ENCODE measurements around the gene PRKAG3. TPM values are rescaled to one million over a fixed set of nuclear protein-coding genes. Genes with fewer than 3 reads are reported as not detected.
"Not testable (repeated sequence)": the region's sequence is repeated elsewhere in the genome, so short reads cannot be mapped to it uniquely, and the experiment has no call there.

The PRKAG3 gene
- total RNA-seq, 1 donor from 2014 or later, result 2.9 TPM

DNA sequence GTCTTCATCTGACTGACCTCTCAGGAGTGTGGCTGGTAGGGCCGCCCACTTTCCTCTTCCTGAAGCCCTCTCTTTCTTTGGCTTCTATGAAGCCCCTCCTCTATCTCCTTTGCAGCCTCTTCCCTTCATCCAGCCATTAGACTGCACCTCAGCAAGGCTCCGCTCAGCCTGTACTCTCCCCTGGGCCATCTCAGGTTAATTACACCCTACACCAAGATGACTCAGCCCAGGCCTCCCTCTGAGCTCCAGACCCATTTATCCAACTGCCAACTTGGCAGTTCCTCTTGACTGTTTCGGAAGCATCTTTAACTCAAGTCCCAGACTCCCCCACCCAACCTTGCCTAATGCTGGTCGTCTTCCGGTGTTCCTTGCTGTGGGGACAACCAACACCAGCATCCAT lies 22.2 kb upstream of the PRKAG3 start:
- Mint-ChIP-seq H3K4me3 (no peak overlapping the region), H3K27me3 (ENCODE audit: low read depth) (peaks cover 19% of the 10 kb centered on the region), H3K36me3 (no peaks in the 10 kb centered on the region), H3K9me3 (no peaks in the 10 kb centered on the region), H3K27ac (peak overlapping the region; percentile 96), H3K4me1 (peaks cover 61% of the 10 kb centered on the region)
- no peak for DNase-seq (ENCODE audit: low spot score in 2 of 2, unreplicated experiment in 2 of 2)
- TF ChIP-seq, protein P1, sequence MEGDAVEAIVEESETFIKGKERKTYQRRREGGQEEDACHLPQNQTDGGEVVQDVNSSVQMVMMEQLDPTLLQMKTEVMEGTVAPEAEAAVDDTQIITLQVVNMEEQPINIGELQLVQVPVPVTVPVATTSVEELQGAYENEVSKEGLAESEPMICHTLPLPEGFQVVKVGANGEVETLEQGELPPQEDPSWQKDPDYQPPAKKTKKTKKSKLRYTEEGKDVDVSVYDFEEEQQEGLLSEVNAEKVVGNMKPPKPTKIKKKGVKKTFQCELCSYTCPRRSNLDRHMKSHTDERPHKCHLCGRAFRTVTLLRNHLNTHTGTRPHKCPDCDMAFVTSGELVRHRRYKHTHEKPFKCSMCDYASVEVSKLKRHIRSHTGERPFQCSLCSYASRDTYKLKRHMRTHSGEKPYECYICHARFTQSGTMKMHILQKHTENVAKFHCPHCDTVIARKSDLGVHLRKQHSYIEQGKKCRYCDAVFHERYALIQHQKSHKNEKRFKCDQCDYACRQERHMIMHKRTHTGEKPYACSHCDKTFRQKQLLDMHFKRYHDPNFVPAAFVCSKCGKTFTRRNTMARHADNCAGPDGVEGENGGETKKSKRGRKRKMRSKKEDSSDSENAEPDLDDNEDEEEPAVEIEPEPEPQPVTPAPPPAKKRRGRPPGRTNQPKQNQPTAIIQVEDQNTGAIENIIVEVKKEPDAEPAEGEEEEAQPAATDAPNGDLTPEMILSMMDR (IDR thresholded peaks at IDR 0.05; ENCODE audit: unreplicated experiment), result no peak

- TF ChIP-seq, protein P1 (IDR thresholded peaks at IDR 0.05; ENCODE audit: unreplicated experiment), result peak; percentile 82
- Mint-ChIP-seq H3K4me3 (peak overlapping the region; percentile 5), H3K4me1 (peaks cover 54% of the 10 kb centered on the region), H3K27me3 (ENCODE audit: low read depth) (peaks cover 13% of the 10 kb centered on the region), H3K27ac (peak overlapping the region; percentile 96), H3K36me3 (no peaks in the 10 kb centered on the region), H3K9me3 (no peaks in the 10 kb centered on the region)
- peak in 1 of 2 experiments; percentile 82 for DNase-seq (ENCODE audit: low spot score in 2 of 2, unreplicated experiment in 2 of 2)
These were observed 21.5 kb upstream of the PRKAG3 start for GRCh38 chr2:218852911-218853667.

GRCh38 chr2:218851286-218851685 lies 19.7 kb upstream of the PRKAG3 start:
- H3K4me1 Mint-ChIP-seq, result peaks cover 36% of the 10 kb centered on the region
- H3K27ac Mint-ChIP-seq, result no peak overlapping the region
- peaks cover 12% of the 10 kb centered on the region for H3K27me3 Mint-ChIP-seq (ENCODE audit: low read depth)
- peaks cover 5% of the 10 kb centered on the region for H3K36me3 Mint-ChIP-seq
- H3K4me3 Mint-ChIP-seq, result no peak overlapping the region
- TF ChIP-seq, protein P1 (IDR thresholded peaks at IDR 0.05; ENCODE audit: unreplicated experiment), result no peak
- no peaks in the 10 kb centered on the region for H3K9me3 Mint-ChIP-seq
- DNase-seq (ENCODE audit: low spot score in 2 of 2, unreplicated experiment in 2 of 2), result no peak

- H3K4me1 Mint-ChIP-seq, result peaks cover 31% of the 10 kb centered on the region
- DNase-seq (ENCODE audit: low spot score in 2 of 2, unreplicated experiment in 2 of 2), result no peak
- H3K27ac Mint-ChIP-seq, result no peak overlapping the region
- no peaks in the 10 kb centered on the region for H3K9me3 Mint-ChIP-seq
- H3K4me3 Mint-ChIP-seq, result no peak overlapping the region
- H3K27me3 Mint-ChIP-seq (ENCODE audit: low read depth), result peaks cover 12% of the 10 kb centered on the region
- TF ChIP-seq, protein P1 (IDR thresholded peaks at IDR 0.05; ENCODE audit: unreplicated experiment), result no peak
- H3K36me3 Mint-ChIP-seq, result peaks cover 5% of the 10 kb centered on the region
These were observed 19.2 kb upstream of the PRKAG3 start for GRCh38 chr2:218850796-218851195.

DNA sequence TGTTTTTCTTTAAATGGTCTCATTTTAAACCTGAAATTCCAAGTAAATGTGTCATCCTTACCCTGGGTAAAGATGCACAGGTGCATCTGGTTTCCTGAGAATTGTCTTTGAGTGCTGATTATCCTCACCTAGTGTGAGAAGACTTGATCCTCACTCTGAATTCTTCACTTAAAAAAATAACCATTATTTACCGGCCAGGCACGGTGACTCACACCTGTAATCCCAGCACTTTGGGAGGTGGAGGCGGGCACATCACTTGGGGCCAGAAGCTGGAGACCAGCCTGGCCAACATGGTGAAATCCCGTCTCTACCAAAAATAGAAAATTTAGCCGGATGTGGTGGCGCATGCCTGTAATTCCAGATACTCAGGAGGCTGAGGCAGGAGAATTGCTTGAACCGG lies 18.1 kb upstream of the PRKAG3 start:
- Mint-ChIP-seq H3K4me1 (peaks cover 20% of the 10 kb centered on the region), H3K9me3 (no peaks in the 10 kb centered on the region), H3K36me3 (peaks cover 5% of the 10 kb centered on the region), H3K27ac (no peak overlapping the region), H3K27me3 (ENCODE audit: low read depth) (peaks cover 12% of the 10 kb centered on the region), H3K4me3 (no peak overlapping the region)
- no peak for DNase-seq (ENCODE audit: low spot score in 2 of 2, unreplicated experiment in 2 of 2)
- TF ChIP-seq, protein P1 (IDR thresholded peaks at IDR 0.05; ENCODE audit: unreplicated experiment), result no peak

DNA sequence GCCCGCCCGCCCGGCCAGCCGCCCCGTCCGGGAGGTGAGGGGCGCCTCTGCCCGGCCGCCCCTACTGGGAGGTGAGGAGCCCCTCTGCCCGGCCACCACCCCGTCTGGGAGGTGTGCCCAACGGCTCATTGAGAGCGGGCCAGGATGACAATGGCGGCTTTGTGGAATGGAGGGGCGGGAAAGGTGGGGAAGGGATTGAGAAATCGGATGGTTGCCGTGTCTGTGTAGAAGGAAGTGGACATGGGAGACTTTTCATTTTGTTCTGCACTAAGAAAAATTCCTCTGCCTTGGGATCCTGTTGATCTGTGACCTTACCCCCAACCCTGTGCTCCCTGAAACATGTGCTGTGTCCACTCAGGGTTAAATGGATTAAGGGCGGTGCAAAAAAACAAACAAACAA lies 15.4 kb upstream of the PRKAG3 start:
- not testable (repeated sequence) for H3K27me3 Mint-ChIP-seq (ENCODE audit: low read depth); H3K4me3 Mint-ChIP-seq; H3K4me1 Mint-ChIP-seq; H3K36me3 Mint-ChIP-seq; DNase-seq (ENCODE audit: low spot score in 2 of 2, unreplicated experiment in 2 of 2)
- Mint-ChIP-seq H3K27ac (peak overlapping the region; percentile 56), H3K9me3 (peaks cover 13% of the 10 kb centered on the region)

GRCh38 chr2:218844334-218844733 lies 12.7 kb upstream of the PRKAG3 start:
- not testable (repeated sequence) for DNase-seq (ENCODE audit: low spot score in 2 of 2, unreplicated experiment in 2 of 2); H3K4me1 Mint-ChIP-seq; H3K27me3 Mint-ChIP-seq (ENCODE audit: low read depth); H3K4me3 Mint-ChIP-seq; H3K27ac Mint-ChIP-seq; H3K36me3 Mint-ChIP-seq
- H3K9me3 Mint-ChIP-seq, result peaks cover 23% of the 10 kb centered on the region
